HEK293 (cell line): Measurements from ENCODE around the gene PNMA1.
A peak's percentile ranks its signal among the peaks of the same experiment; 100 is the strongest.
"Not testable (repeated sequence)": the region's sequence is repeated elsewhere in the genome, so short reads cannot be mapped to it uniquely, and the experiment has no call there.

ENCODE experiments used
- CTCF ChIA-PET: fragments of 350-600 bp; formaldehyde crosslinking; extraction: SDS; loops from one replicate; lab custom pipeline; 2021; ENCODE audit warnings: antibody characterized with exemption; lab: Yijun Ruan, JAX
- POLR2A ChIA-PET: fragments of 300-600 bp; formaldehyde crosslinking; extraction: SDS; loops from one replicate; lab custom pipeline; 2020; ENCODE audit warnings: antibody characterized with exemption, inconsistent platforms; lab: Yijun Ruan, JAX
- H3K27ac ChIP-seq: fragments of 200-500 bp; sonication (Bioruptor generic); 2 replicates; pipeline ENCODE4 v1.5.1; 2014; ENCODE audit warnings: low read depth, low read length, control low read depth, inconsistent platforms; ENCODE audit errors: extremely low read depth
- H3K36me3 ChIP-seq, 2 experiments: fragments of 200-500 bp in 1 of 2; sonication (Bioruptor generic) in 1 of 2; 1 replicate in 1 of 2; 2 replicates in 1 of 2; pipeline ENCODE4 v1.5.1; 2014 to 2017; ENCODE audit warnings: inconsistent platforms in 2 of 2, low read length in 2 of 2; ENCODE audit not compliant: control insufficient read depth in 2 of 2, insufficient read depth in 1 of 2
- H3K4me1 ChIP-seq: fragments of 200-500 bp; sonication (Bioruptor generic); 2 replicates; pipeline ENCODE4 v1.5.1; 2014; ENCODE audit warnings: mild to moderate bottlenecking, low read length, inconsistent platforms; ENCODE audit not compliant: control insufficient read depth, insufficient read depth
- H3K4me3 ChIP-seq: 2 replicates; pipeline ENCODE4 v1.5.1; 2011; ENCODE audit warnings: low read depth, mild to moderate bottlenecking, control low read depth, low read length, moderate library complexity
- H3K9me3 ChIP-seq: fragments of 200-500 bp; sonication (Bioruptor generic); 2 replicates; pipeline ENCODE4 v1.5.1; 2014; ENCODE audit warnings: low read depth, low read length, inconsistent platforms; ENCODE audit not compliant: control insufficient read depth, insufficient read depth
- GLI4 ChIP-seq: fragments of 450-650 bp; formaldehyde crosslinking; IDR thresholded peaks from 2 replicates; pipeline ENCODE4 v1.5.1; 2016; ENCODE audit warnings: missing biosample characterization, missing genetic modification characterization
- SCRT2 ChIP-seq: fragments of 450-650 bp; formaldehyde crosslinking; IDR thresholded peaks from 2 replicates; pipeline ENCODE4 v1.5.1; 2016; ENCODE audit warnings: missing biosample characterization, missing genetic modification characterization
- SP7 ChIP-seq: fragments of 450-650 bp; formaldehyde crosslinking; IDR thresholded peaks from 2 replicates; pipeline ENCODE4 v1.5.1; 2016; ENCODE audit warnings: missing biosample characterization, missing genetic modification characterization
- ZBTB10 ChIP-seq: fragments of 450-650 bp; formaldehyde crosslinking; IDR thresholded peaks from 2 replicates; pipeline ENCODE4 v1.5.1; 2016; ENCODE audit warnings: missing biosample characterization, missing genetic modification characterization
- ZBTB17 ChIP-seq: fragments of 450-650 bp; formaldehyde crosslinking; IDR thresholded peaks from 2 replicates; pipeline ENCODE4 v1.5.1; 2016; ENCODE audit warnings: missing biosample characterization, missing genetic modification characterization
- ZBTB21 ChIP-seq: fragments of 450-650 bp; formaldehyde crosslinking; IDR thresholded peaks from 2 replicates; pipeline ENCODE4 v1.5.1; 2017; ENCODE audit warnings: missing biosample characterization, missing genetic modification characterization
- ZFHX2 ChIP-seq: fragments of 450-650 bp; formaldehyde crosslinking; conservative IDR thresholded peaks from 2 replicates; pipeline ENCODE4 v1.5.1; 2016; ENCODE audit warnings: missing biosample characterization, missing genetic modification characterization
- ZNF155 ChIP-seq: fragments of 450-650 bp; formaldehyde crosslinking; IDR thresholded peaks from 2 replicates; pipeline ENCODE4 v1.5.1; 2016; ENCODE audit warnings: missing biosample characterization, missing genetic modification characterization
- ZNF184 ChIP-seq: fragments of 450-650 bp; IDR thresholded peaks from 2 replicates; pipeline ENCODE4 v1.5.1; 2018; ENCODE audit warnings: missing biosample characterization, mild to moderate bottlenecking, missing genetic modification characterization
- ZNF280D ChIP-seq: fragments of 450-650 bp; formaldehyde crosslinking; IDR thresholded peaks from 2 replicates; pipeline ENCODE4 v1.5.1; 2016; ENCODE audit warnings: missing biosample characterization, missing genetic modification characterization
- ZNF292 ChIP-seq: fragments of 450-650 bp; formaldehyde crosslinking; IDR thresholded peaks from 2 replicates; pipeline ENCODE4 v1.5.1; 2016; ENCODE audit warnings: low read depth, missing biosample characterization, missing genetic modification characterization, borderline replicate concordance
- ZNF391 ChIP-seq: fragments of 450-650 bp; formaldehyde crosslinking; IDR thresholded peaks from 2 replicates; pipeline ENCODE4 v1.5.1; 2016; ENCODE audit warnings: low read depth, missing biosample characterization, missing genetic modification characterization, borderline replicate concordance
- ZNF518A ChIP-seq: fragments of 450-650 bp; formaldehyde crosslinking; conservative IDR thresholded peaks from 2 replicates; pipeline ENCODE4 v1.5.1; 2016; ENCODE audit warnings: low read depth, missing biosample characterization, missing genetic modification characterization
- ZNF544 ChIP-seq: fragments of 450-650 bp; formaldehyde crosslinking; IDR thresholded peaks from 2 replicates; pipeline ENCODE4 v1.5.0; 2017; ENCODE audit warnings: missing biosample characterization, missing genetic modification characterization
- ZNF555 ChIP-seq: fragments of 450-650 bp; formaldehyde crosslinking; conservative IDR thresholded peaks from 2 replicates; pipeline ENCODE4 v1.5.1; 2017; ENCODE audit warnings: missing biosample characterization, mild to moderate bottlenecking, missing genetic modification characterization, inconsistent platforms
- ZNF571 ChIP-seq: fragments of 450-650 bp; formaldehyde crosslinking; IDR thresholded peaks from 2 replicates; pipeline ENCODE4 v1.5.0; 2017; ENCODE audit warnings: missing biosample characterization, missing genetic modification characterization
- ZNF645 ChIP-seq: fragments of 450-650 bp; formaldehyde crosslinking; IDR thresholded peaks from 2 replicates; pipeline ENCODE4; 2016; ENCODE audit warnings: missing biosample characterization, missing genetic modification characterization
- ZNF768 ChIP-seq: fragments of 450-650 bp; formaldehyde crosslinking; IDR thresholded peaks from 2 replicates; pipeline ENCODE4 v1.5.1; 2018; ENCODE audit warnings: missing biosample characterization, mild to moderate bottlenecking, missing genetic modification characterization
- ZSCAN18 ChIP-seq: fragments of 450-650 bp; formaldehyde crosslinking; IDR thresholded peaks from 2 replicates; pipeline ENCODE4 v1.5.1; 2016; ENCODE audit warnings: missing biosample characterization, missing genetic modification characterization
- ZSCAN23 ChIP-seq: fragments of 450-650 bp; formaldehyde crosslinking; IDR thresholded peaks from 2 replicates; pipeline ENCODE4 v1.5.1; 2016; ENCODE audit warnings: missing biosample characterization, missing genetic modification characterization

PNMA1 gene

GRCh38 chr14:73709904-73710469, 4.2 kb downstream of the PNMA1 start (continued):
- TF ChIP-seq ZNF645 (tag by site-specific recombination) (no peak), ZBTB21 (tag by site-specific recombination) (no peak), SP7 (tag by site-specific recombination) (no peak), ZFHX2 (peak; percentile 100), ZNF555 (tag by site-specific recombination) (no peak), ZSCAN23 (tag by site-specific recombination) (no peak), ZNF155 (no peak), ZBTB17 (tag by site-specific recombination) (no peak), ZNF184 (tag by site-specific recombination) (no peak), ZNF768 (tag by site-specific recombination) (no peak), ZSCAN18 (no peak), SCRT2 (0 out of 2 replicates have a peak, but pooled peaks have one; percentile 17), ZNF544 (no peak)

- H3K4me3 ChIP-seq, POLR2A ChIA-PET, H3K36me3 ChIP-seq, H3K27ac ChIP-seq, H3K9me3 ChIP-seq, H3K4me1 ChIP-seq, CTCF ChIA-PET: not testable (repeated sequence)
Measured at GRCh38 chr14:73708076-73708475, 6.1 kb downstream of the PNMA1 start.

- Histone ChIP-seq H3K36me3 (peaks cover 0 to 4% of the 10 kb centered on the region in 2 experiments; a peak in 2 of 3 replicates), H3K4me1 (peaks cover 5% of the 10 kb centered on the region; the same call in 1 of the 2 replicates), H3K4me3 (no peak overlapping the region), H3K27ac (no peak overlapping the region), H3K9me3 (no peaks in the 10 kb centered on the region)
- CTCF ChIA-PET, result no interaction called here
- POLR2A ChIA-PET, result no interaction called here
- no peak for TF ChIP-seq ZNF292 (tag by site-specific recombination)
- no peak for TF ChIP-seq GLI4 (tag by site-specific recombination)
- no peak for TF ChIP-seq ZNF280D (tag by site-specific recombination)
- TF ChIP-seq ZNF571 (tag by site-specific recombination), result no peak
- TF ChIP-seq ZNF518A (tag by site-specific recombination), result no peak
- TF ChIP-seq ZBTB10 (tag by site-specific recombination), result no peak
- no peak for TF ChIP-seq ZNF391 (tag by site-specific recombination)
Measured at GRCh38 chr14:73700325-73700724, 13.9 kb downstream of the PNMA1 start.
